Activated naive CD4-positive, alpha-beta T cell (primary cell): Measurements from ENCODE around the gene HARS2.
"Not testable (repeated sequence)": the region's sequence is repeated elsewhere in the genome, so short reads cannot be mapped to it uniquely, and the experiment has no call there.

Experiments used
- DNase-seq, 4 experiments: peaks; one replicate each; lab custom pipeline; 2025; lab: John Stamatoyannopoulos, UW

HARS2 gene, protein sequence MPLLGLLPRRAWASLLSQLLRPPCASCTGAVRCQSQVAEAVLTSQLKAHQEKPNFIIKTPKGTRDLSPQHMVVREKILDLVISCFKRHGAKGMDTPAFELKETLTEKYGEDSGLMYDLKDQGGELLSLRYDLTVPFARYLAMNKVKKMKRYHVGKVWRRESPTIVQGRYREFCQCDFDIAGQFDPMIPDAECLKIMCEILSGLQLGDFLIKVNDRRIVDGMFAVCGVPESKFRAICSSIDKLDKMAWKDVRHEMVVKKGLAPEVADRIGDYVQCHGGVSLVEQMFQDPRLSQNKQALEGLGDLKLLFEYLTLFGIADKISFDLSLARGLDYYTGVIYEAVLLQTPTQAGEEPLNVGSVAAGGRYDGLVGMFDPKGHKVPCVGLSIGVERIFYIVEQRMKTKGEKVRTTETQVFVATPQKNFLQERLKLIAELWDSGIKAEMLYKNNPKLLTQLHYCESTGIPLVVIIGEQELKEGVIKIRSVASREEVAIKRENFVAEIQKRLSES

DNA sequence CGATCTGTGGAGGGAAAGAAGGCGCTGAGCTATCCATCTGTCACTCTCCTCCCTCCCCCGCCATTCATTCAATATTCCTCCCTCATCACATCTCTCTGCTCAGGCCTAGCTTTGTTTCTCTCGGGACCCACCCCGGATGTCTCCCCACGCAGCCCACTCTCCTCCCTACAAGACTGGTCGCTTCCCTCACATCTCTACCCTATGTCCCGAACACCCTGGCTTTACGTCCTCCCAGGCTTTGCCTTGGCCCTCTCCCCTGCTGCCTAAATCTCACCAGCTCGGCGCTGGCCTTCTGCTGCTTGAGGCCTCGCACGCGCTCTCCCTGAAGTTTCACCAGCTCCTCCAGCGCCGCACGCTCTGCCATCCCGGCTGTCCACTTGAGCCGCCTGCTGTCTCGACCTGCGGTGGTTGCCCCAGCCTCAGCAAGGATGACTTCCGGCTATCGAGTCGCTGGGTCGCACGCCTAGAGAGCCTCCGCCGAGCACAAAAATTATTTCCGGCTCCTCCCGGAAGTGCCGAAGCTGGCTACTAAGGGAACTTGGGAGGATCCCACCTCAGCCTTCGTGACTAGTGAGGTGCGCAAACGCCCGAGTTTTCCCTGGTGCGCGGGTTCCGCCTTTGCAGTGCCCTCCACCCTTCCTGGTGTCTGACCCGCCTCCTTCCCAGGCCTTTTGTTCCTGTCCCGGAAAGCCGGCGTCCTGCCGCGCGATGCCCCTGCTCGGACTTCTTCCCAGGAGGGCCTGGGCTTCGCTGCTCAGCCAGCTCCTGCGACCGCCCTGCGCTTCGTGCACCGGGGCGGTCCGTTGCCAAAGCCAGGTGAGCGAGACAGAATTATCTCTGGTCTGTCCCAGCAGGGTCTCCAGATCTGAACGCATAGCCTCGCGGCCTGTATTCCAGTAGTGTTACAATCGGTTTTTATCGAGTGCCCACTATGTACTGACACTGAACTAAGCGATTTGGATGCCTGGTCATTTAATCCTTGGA lies at the start of gene HARS2, which contains the start of gene HARS1:
Gene HARS2, plus strand, starts transcription at position 515 of the 984 bp plus-strand sequence. Its CDS starts 194 bp downstream, at position 709.
Gene HARS1, minus strand, starts transcription at position 430 of the 984 bp plus-strand sequence. Its CDS starts 66 bp downstream, at position 364.
- peak; percentile 53 to 73 (median 62) for DNase-seq

DNA sequence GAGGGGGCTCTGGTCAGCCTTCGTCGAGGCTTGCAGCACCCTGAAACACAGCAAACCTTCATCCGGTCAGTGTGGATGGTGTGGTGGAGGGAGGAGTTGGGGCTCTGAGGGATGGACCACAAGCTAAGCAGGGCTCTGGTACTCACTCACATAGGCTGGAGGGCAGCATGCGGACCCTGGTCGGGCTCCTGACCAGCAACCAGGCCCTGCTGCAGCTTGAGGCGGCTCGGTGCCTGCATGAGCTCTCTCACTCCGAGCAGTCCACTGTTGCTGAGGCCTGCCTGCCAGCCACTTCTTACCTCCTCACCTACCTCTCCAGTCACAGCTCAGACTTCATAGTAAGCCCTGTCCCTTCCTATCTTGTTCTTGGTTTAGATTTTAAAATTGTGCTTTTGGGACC lies 49.5 kb upstream of the HARS2 start:
- no peak for DNase-seq

DNA sequence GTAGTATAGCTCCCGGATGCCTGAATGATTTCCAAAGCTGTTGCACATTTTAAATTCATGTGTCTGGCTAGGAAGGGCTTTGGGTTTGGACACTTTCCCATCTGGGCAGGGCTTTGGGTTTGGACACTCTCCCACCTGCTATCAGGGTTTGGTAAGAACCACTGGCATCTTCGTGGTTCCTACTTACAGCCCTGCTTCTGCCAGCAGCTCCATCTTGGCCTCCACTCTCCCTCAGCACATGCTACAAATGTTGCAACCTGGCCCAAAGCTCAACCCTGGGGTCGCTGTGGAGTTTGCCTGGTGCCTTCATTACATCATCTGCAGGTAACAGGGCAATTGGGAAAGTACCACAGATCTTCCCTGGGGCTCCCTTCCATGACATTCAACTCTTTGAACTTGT lies 48.5 kb upstream of the HARS2 start:
- DNase-seq = no peak

- DNase-seq = no peak
Measured at GRCh38 chr5:140647042-140647419, 44.2 kb upstream of the HARS2 start.

- DNase-seq = no peak
Measured at GRCh38 chr5:140658870-140659269, 32.4 kb upstream of the HARS2 start.

DNA sequence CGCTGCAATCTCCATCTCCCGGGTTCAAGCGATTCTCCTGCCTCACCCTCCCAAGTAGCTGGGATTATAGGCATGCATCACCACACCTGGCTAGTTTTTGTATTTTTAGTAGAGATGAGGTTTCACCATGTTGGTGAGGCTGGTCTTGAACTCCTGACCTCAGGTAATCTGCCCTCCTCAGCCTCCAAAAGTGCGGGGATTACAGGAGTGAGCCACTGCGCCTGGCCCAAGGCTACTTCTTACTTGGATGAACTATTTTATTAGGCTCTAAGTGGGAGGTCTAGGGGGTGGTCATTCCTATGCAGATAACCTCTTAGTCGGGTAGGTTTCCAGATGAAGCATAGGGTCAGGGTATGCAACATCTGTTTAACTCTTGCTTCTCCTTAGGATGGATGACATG lies 30.9 kb upstream of the HARS2 start:
- not testable (repeated sequence) for DNase-seq

DNA sequence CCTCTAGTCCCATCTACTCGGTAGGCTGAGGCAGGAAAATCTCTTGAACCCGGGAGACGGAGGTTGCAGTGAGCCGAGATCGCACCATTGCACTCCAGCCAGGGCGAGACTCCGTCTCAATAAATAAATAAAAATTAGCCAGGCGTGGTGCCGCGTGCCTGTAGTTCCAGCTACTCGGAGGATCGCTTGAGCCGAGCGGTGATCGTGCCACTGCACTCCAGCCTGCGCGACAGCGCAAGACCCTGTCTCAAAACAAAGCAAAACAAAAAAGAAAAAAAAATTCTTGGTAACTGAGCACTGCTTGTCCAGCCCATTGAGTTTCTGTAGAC lies 27.3 kb upstream of the HARS2 start:
- no peak for DNase-seq

DNA sequence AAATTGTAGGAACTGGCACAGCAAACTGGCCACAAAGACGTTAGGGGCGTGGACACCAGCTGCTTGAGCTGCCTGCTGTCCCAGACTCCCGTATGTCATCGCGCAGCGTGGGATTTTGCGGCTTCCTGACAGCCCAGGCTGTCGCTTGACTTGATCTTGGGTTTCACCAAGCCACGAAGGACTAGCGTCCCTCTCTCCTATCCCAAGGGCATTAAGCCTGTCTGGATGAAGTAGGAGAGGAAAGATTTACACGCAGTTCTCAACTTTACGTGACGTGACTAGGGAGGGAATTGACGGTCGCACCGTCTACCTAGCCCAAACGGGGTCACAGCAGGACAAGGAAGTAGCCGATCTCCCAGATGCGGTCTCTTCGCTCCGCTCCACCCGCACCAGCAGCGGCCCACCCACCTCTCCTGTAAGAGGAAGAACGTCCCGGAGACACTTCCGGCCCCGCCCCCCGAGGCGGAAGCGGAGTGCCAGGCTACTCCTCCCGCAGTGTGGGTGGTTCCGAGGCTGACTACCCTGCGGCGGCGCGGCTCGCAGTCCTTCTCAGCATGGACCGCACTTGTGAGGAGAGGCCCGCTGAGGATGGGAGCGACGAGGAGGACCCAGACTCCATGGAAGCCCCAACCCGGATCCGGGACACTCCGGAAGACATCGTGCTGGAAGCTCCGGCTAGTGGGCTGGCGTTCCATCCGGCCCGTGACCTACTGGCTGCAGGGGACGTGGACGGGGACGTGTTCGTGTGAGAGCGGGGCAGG lies 26.7 kb upstream of the HARS2 start, which contains the start of gene WDR55:
Gene WDR55, plus strand, starts transcription at position 546 of the 761 bp plus-strand sequence. Its CDS starts 9 bp downstream, at position 555.
- peak; percentile 84 to 95 (median 90) for DNase-seq

DNA sequence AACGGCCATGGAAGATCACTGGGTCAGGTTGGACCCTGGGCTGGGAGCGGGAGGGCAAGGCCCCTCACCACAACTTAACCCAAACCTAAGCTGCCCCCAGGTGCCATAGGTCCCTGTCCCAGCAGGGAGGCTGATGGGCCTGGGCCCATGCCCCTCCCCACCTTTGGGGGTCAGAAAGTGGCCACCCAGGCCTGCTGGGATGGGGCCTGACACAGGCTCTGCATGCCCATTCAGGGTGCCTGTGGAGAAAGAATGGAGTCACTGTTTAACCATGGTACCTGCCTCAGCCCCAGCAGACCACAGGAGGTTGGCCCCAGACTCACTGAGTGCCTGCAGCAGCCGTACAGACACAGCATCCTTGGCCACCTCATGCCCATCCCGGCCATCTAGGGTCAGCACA lies 20.2 kb upstream of the HARS2 start:
- DNase-seq = not testable (repeated sequence)

GRCh38 chr5:140671472-140672125 lies 19.7 kb upstream of the HARS2 start:
- DNase-seq = no peak

GRCh38 chr5:140672455-140673186 lies 18.6 kb upstream of the HARS2 start:
- no peak for DNase-seq

DNA sequence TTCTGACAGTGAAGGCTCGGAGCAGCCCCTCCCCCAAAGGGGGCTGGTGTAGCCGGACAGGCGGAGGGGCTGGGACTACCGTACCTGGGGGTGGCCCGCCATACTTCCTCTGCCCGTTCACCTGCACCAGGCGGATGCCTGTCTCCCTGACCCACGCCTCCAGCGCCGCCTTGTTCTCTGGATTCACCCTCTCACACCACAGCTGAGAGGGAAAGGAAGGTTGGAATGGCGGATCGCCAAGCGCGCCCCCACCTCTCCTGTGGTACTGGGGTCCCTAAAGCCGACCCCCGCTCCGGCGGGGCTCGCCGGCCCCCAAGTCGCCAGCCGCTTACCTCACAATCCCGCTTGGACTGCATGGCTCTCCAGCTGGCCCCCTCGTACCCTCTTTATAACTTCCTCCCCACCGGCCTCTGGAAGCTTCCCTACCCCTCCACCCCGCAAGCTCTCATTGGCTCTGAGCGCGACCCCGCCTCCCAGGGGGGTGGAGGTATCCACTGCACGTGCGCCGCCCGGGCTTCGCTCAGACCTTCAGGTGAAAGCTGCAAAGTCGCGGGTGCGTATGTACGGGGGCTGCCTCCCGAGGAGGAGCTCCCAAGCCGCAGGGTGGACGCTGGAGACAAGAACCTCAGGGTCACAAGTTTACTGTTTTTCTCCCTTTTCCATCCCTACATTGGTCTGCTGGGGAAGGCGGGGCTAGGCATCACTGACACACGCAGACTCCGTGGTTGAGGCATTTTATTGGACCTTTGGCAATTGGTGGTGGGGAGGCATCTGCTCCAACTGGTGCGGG lies 17.9 kb upstream of the HARS2 start, which contains the start of gene DND1:
Gene DND1, minus strand, starts transcription at position 390 of the 790 bp plus-strand sequence. Its CDS starts 34 bp downstream, at position 356.
- no peak for DNase-seq

- DNase-seq = no peak
Measured at GRCh38 chr5:140674211-140674610, 17.0 kb upstream of the HARS2 start.

- no peak for DNase-seq
Measured at GRCh38 chr5:140674629-140675028, 16.6 kb upstream of the HARS2 start.

DNA sequence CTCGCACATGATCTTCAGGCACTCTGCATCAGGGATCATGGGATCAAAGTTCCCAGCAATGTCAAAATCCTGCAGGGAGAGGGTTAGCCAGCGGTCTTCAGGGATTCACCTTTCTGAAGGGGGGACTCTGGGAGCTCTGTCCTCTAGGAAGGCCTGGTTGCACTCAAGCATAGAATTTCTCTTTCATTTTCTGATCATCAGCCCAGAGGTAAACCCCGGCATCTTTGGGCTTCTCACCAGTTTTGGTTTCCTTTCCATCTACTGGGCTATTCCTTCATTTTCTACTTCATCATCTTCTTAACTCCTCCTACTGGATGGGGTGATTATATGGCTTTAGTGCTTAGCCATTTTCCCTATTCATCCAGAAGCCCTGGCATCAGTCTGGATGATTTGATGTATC lies 13.3 kb upstream of the HARS2 start:
- DNase-seq = no peak

DNA sequence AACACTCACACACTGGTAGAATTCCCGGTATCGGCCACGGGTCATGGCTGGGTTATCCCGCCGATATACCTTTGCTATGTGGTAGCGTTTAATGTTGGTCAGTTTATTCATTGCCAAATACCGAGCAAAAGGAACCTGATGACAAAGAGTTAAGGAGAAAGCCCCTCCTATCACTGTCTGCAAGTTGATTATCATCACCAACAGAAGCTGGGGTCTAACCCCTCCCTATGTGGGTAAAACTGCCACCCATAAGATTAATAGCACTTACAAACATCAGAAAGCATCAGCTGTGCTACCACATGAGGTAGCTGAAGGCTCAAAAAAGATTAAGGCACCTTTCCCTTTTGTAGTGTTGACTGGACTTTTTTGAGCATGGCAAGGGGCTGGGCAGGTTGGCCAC lies 12.3 kb upstream of the HARS2 start:
- no peak for DNase-seq

- DNase-seq = no peak
Measured at GRCh38 chr5:140690376-140690932, 801 bp upstream of the HARS2 start.

DNA sequence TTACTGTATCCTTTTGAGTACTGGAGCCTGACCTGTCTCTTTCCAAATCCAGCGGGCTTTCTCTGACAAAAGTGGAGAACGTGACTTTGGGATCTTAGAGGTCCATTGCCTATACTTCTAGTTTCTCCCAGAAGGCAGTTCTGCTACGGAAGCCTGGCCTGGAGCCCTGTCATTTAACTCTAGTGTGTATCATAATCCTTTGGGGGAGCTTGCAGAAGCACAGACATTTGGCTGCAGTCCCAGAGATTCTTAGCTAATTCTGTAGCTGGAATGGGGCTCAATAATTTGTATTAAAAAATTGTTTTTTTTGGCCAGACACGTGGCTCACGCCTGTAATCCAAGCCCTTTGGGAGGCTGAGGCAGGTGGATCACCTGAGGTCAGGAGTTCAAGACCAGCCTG lies 3.0 kb downstream of the HARS2 start:
- no peak for DNase-seq

GRCh38 chr5:140696891-140697492 lies 5.7 kb downstream of the HARS2 start:
- DNase-seq = no peak
